HepG2 (cell line): Measurements from ENCODE around the gene HCRTR1. TPM values are rescaled to one million over a fixed set of nuclear protein-coding genes. Genes with fewer than 3 reads are reported as not detected.

Experiments
- ATAC-seq: fragments of 200-7000 bp; cut with Tn5 transposase; 3 replicates; pipeline ENCODE4 v1.9.1; 2020; ENCODE audit warnings: mild to moderate bottlenecking, moderate library complexity
- BruUV-seq: library from RNA; stranded (reverse); fragments of 400-500 nt; replicated peaks from 2 replicates; lab custom pipeline; 2021; lab: Mats Ljungman, UMichigan
- CTCF ChIA-PET: fragments of 300-600 bp; formaldehyde crosslinking; extraction: SDS; loops from one replicate; lab custom pipeline; 2021; ENCODE audit warnings: low total read pairs, inconsistent platforms, low intra/inter-chr PET ratio; lab: Yijun Ruan, JAX
- POLR2A ChIA-PET: fragments of 350-600 bp; sonication (Branson Sonifier 250); formaldehyde crosslinking; loops from one replicate; lab custom pipeline; 2020; ENCODE audit warnings: antibody characterized with exemption, inconsistent platforms; lab: Yijun Ruan, JAX
- DNase-seq: peaks from one replicate; pipeline ENCODE4 v3.0.0-alpha.2; 2015; ENCODE audit warnings: low spot score
- FAIRE-seq: peaks from 3 replicates; lab custom pipeline; 2011; peaks lifted over from hg19 to GRCh38; lab: Jason Lieb, UNC
- H2AFZ ChIP-seq: one replicate; pipeline ENCODE4 v1.6.1; 2011; ENCODE audit warnings: low read length, inconsistent platforms
- H3K27ac ChIP-seq: fragments of 300-600 bp; 3 replicates; pipeline ENCODE4 v1.8.0; 2011; ENCODE audit warnings: mixed run types, mild to moderate bottlenecking, mixed read lengths, low read length, inconsistent platforms; ENCODE audit not compliant: insufficient read depth; ENCODE audit errors: extremely low read length
- H3K27me3 ChIP-seq, 2 experiments: fragments of 200-600 bp in 1 of 2; 2 replicates in 1 of 2; 3 replicates in 1 of 2; pipeline versions ENCODE4 v1.6.0 to v1.8.0; 2011; ENCODE audit warnings: low read length in 2 of 2, mild to moderate bottlenecking in 2 of 2, moderate library complexity in 2 of 2, inconsistent platforms in 1 of 2; ENCODE audit not compliant: insufficient read depth in 2 of 2, control insufficient read depth in 1 of 2
- H3K36me3 ChIP-seq, 2 experiments: fragments of 200-600 bp in 1 of 2; replicated peaks in 1 of 2; 2 replicates in 1 of 2; 3 replicates in 1 of 2; pipeline versions ENCODE4 v1.5.1 to v1.8.0; 2011; ENCODE audit warnings: low read length in 2 of 2, inconsistent platforms in 1 of 2; ENCODE audit not compliant: insufficient read depth in 2 of 2, control insufficient read depth in 1 of 2
- H3K4me1 ChIP-seq: 2 replicates; pipeline ENCODE4 v1.5.1; 2012; ENCODE audit warnings: low read length, inconsistent platforms; ENCODE audit not compliant: insufficient read depth
- H3K4me2 ChIP-seq: 2 replicates; pipeline ENCODE4 v1.6.0; 2011; ENCODE audit warnings: low read depth, low read length, inconsistent platforms
- H3K4me3 ChIP-seq, 3 experiments: fragments of 200-600 bp in 1 of 3; sonication (generic), shearing (Covaris generic) in 1 of 3; replicated peaks in 1 of 3; 2 replicates each; pipeline ENCODE4 v1.5.1; 2011 to 2016; ENCODE audit warnings: low read length in 3 of 3, inconsistent platforms in 2 of 3, low read depth in 2 of 3, mild to moderate bottlenecking in 2 of 3, control low read depth in 1 of 3, mixed read lengths in 1 of 3; ENCODE audit not compliant: insufficient read depth in 1 of 3
- H3K79me2 ChIP-seq: one replicate; pipeline ENCODE4 v1.6.1; 2011; ENCODE audit warnings: low read length, inconsistent platforms; ENCODE audit not compliant: insufficient read depth
- H3K9ac ChIP-seq: 2 replicates; pipeline ENCODE4 v1.6.0; 2011; ENCODE audit warnings: mild to moderate bottlenecking, low read depth, low read length, inconsistent platforms; ENCODE audit not compliant: insufficient read depth
- H3K9me3 ChIP-seq: 2 replicates; pipeline ENCODE4 v1.5.1; 2012; ENCODE audit warnings: mild to moderate bottlenecking, low read length
- H4K20me1 ChIP-seq: 2 replicates; pipeline ENCODE4 v1.6.0; 2011; ENCODE audit warnings: inconsistent platforms, mild to moderate bottlenecking, low read length, moderate library complexity; ENCODE audit not compliant: insufficient read depth
- NFYC ChIP-seq: IDR thresholded peaks from 2 replicates; pipeline ENCODE4 v1.6.1; 2016; ENCODE audit warnings: missing genetic modification reagents, missing compliant biosample characterization
- NONO ChIP-seq, 2 experiments: fragments of 450-650 bp in 1 of 2; sonication (generic) in 1 of 2; formaldehyde crosslinking in 1 of 2; IDR thresholded peaks in 1 of 2; conservative IDR thresholded peaks in 1 of 2; 2 replicates each; pipeline versions ENCODE4 v1.6.1 to v1.8.0; 2017 to 2022; ENCODE audit warnings: mild to moderate bottlenecking in 1 of 2, missing genetic modification reagents in 1 of 2, moderate library complexity in 1 of 2
- ZBTB38 ChIP-seq: sonication (generic); formaldehyde crosslinking; IDR thresholded peaks from 2 replicates; pipeline ENCODE4 v1.5.1; 2020; ENCODE audit warnings: mild to moderate bottlenecking, missing genetic modification reagents
- ZNF205 ChIP-seq: IDR thresholded peaks from 2 replicates; pipeline ENCODE4 v1.6.1; 2018; ENCODE audit warnings: missing biosample characterization, missing genetic modification reagents
- ZNF615 ChIP-seq: sonication (generic); formaldehyde crosslinking; IDR thresholded peaks from 2 replicates; pipeline ENCODE4 v1.5.0; 2020; ENCODE audit warnings: mild to moderate bottlenecking, missing genetic modification reagents, borderline replicate concordance
- ZZZ3 ChIP-seq: sonication (generic); formaldehyde crosslinking; IDR thresholded peaks from 2 replicates; pipeline ENCODE4 v1.4.0; 2020; ENCODE audit warnings: missing genetic modification reagents, mild to moderate bottlenecking, borderline replicate concordance
- WGBS: methylation state at CpG from one replicate; pipeline ENCODE4 v1.1.6; 2017; ENCODE audit warnings: low lambda C conversion rate; 5-methylcytosine and 5-hydroxymethylcytosine counted together
- in situ Hi-C: cut with HindIII; loops from 2 replicates; pipeline ENCODE4 v1.10.0; 2017; ENCODE audit warnings: low pct_unique_long_range_greater_than_20kb; ENCODE audit not compliant: extremely low pct_ligation_motif_present
- intact Hi-C: fragments of 100-400 bp; cut with micrococcal nuclease; formaldehyde crosslinking; loops from one replicate; pipeline ENCODE4 v1.10.0; 2022; ENCODE audit not compliant: unreplicated experiment
- polyA plus RNA-seq, 8 experiments: library from polyadenylated mRNA; depleted of rRNA in 3 of 8; stranded (reverse) in 7 of 8; unstranded in 1 of 8; fragments of >200 nt; fragmentation: Illumina TruSeq in 4 of 8; extraction: Trizol in 4 of 8; gene quantifications; 2 replicates each; pipeline versions ENCODE4 v1.2.1 to v1.2.3, GENCODE V29; 2011 to 2016; ENCODE audit warnings: low read depth in 4 of 8, missing spikeins in 1 of 8, mixed read lengths in 1 of 8; ENCODE audit not compliant: insufficient read depth in 1 of 8
- total RNA-seq, 5 experiments: library from RNA; depleted of rRNA; stranded (reverse); fragments of >200 nt; fragmentation: Illumina TruSeq; extraction: Trizol; gene quantifications; 2 replicates each; pipeline ENCODE4 v1.2.3, GENCODE V29; 2016; ENCODE audit warnings: low read depth in 1 of 5
- TF ChIP-seq, protein P1 (sequence below): sonication (generic); formaldehyde crosslinking; IDR thresholded peaks from 2 replicates; pipeline ENCODE4 v1.4.0; 2020; ENCODE audit warnings: missing genetic modification reagents
- TF ChIP-seq, protein P2 (sequence below): sonication (generic); formaldehyde crosslinking; IDR thresholded peaks from 2 replicates; pipeline ENCODE4 v1.4.0; 2020; ENCODE audit warnings: low read depth, mild to moderate bottlenecking, missing genetic modification reagents

HCRTR1 gene
- total and polyA plus RNA-seq, 2 of the 13 experiments (the other 11 are each of a cell fraction or from before 2014, with no cell fraction given), result not detected

DNA sequence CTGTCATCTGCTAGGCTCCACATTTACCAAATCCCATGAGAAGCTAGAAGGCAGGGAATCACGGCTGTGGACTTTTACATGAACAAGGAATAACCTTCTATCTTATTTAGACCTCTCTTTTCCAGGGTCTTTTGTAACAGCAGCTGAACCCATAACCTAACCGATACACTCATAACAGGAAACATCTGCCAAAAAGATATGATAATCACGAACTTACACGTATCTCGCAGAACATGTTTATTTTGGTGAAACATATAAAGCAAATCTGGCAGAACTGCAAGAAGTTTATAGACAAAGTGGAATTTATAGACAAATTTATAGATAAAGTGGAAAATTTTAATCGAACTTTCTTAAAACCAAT, 20.8 kb upstream of the HCRTR1 start:
- CTCF ChIA-PET, result interaction anchor here (7.6 kb wide), 1 partner anchor 33 kb away, joined by 106 read pairs; no protein-coding TSS in a partner anchor
- no peak overlapping the region for H3K4me2 ChIP-seq
- no peaks in the 10 kb centered on the region for H3K9me3 ChIP-seq
- H3K27ac ChIP-seq, result no peak overlapping the region
- DNase-seq, result no peak
- no peak overlapping the region for H3K9ac ChIP-seq
- WGBS, result 21% methylated on average over 6 of the region's 6 CpGs
- no peak for ATAC-seq
- H3K36me3 ChIP-seq, result no peaks in the 10 kb centered on the region
- H3K27me3 ChIP-seq, result peaks cover 0 to under 1% of the 10 kb centered on the region in 2 experiments; a peak in 1 of 5 replicates
- in situ Hi-C loops, result loop anchor here (5.0 kb wide), 1 partner anchor 34 kb away; no protein-coding TSS in a partner anchor
- H3K4me3 ChIP-seq, result no peak overlapping the region
- no peaks in the 10 kb centered on the region for H3K79me2 ChIP-seq
- intact Hi-C loops, result no loop called here
- no peak for FAIRE-seq
- no peak overlapping the region for H2AFZ ChIP-seq
- POLR2A ChIA-PET, result no interaction called here
- no peaks in the 10 kb centered on the region for H3K4me1 ChIP-seq
- no peaks in the 10 kb centered on the region for H4K20me1 ChIP-seq
- TF ChIP-seq ZNF615, result no peak
- TF ChIP-seq, protein P1, sequence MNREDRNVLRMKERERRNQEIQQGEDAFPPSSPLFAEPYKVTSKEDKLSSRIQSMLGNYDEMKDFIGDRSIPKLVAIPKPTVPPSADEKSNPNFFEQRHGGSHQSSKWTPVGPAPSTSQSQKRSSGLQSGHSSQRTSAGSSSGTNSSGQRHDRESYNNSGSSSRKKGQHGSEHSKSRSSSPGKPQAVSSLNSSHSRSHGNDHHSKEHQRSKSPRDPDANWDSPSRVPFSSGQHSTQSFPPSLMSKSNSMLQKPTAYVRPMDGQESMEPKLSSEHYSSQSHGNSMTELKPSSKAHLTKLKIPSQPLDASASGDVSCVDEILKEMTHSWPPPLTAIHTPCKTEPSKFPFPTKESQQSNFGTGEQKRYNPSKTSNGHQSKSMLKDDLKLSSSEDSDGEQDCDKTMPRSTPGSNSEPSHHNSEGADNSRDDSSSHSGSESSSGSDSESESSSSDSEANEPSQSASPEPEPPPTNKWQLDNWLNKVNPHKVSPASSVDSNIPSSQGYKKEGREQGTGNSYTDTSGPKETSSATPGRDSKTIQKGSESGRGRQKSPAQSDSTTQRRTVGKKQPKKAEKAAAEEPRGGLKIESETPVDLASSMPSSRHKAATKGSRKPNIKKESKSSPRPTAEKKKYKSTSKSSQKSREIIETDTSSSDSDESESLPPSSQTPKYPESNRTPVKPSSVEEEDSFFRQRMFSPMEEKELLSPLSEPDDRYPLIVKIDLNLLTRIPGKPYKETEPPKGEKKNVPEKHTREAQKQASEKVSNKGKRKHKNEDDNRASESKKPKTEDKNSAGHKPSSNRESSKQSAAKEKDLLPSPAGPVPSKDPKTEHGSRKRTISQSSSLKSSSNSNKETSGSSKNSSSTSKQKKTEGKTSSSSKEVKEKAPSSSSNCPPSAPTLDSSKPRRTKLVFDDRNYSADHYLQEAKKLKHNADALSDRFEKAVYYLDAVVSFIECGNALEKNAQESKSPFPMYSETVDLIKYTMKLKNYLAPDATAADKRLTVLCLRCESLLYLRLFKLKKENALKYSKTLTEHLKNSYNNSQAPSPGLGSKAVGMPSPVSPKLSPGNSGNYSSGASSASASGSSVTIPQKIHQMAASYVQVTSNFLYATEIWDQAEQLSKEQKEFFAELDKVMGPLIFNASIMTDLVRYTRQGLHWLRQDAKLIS (CRISPR knock-in tag), result no peak
- no peak for TF ChIP-seq ZZZ3
- no peak for TF ChIP-seq ZBTB38 (CRISPR knock-in tag)
- no peak for TF ChIP-seq NFYC (CRISPR knock-in tag)
- TF ChIP-seq NONO (IDR thresholded peaks at IDR 0.05), result no peak
- no peak for TF ChIP-seq NONO (CRISPR knock-in tag; conservative IDR thresholded peaks at IDR 0.05)
- TF ChIP-seq, protein P2, sequence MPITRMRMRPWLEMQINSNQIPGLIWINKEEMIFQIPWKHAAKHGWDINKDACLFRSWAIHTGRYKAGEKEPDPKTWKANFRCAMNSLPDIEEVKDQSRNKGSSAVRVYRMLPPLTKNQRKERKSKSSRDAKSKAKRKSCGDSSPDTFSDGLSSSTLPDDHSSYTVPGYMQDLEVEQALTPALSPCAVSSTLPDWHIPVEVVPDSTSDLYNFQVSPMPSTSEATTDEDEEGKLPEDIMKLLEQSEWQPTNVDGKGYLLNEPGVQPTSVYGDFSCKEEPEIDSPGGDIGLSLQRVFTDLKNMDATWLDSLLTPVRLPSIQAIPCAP (CRISPR knock-in tag), result no peak
- no peak for TF ChIP-seq ZNF205
- TF ChIP-seq, all 625 proteins: peak for 0
- no TSS peak for BruUV-seq
